Neural progenitor cell (in vitro differentiated cells): ENCODE results near the gene BEND7.
"Not testable (repeated sequence)": the region's sequence is repeated elsewhere in the genome, so short reads cannot be mapped to it uniquely, and the experiment has no call there.

Experiments used
- CTCF ChIP-seq: fragments of 200-600 bp; sonication (generic); IDR thresholded peaks from 2 replicates; pipeline ENCODE4 v1.5.1; 2017; ENCODE audit warnings: antibody characterized with exemption, mild to moderate bottlenecking
- EZH2 ChIP-seq: fragments of 200-600 bp; sonication (generic); IDR thresholded peaks from 2 replicates; pipeline ENCODE4 v1.6.1; 2017; ENCODE audit warnings: antibody characterized with exemption, mild to moderate bottlenecking, moderate library complexity
- EZH2phosphoT487 ChIP-seq: fragments of 200-600 bp; sonication (generic); IDR thresholded peaks from 2 replicates; pipeline ENCODE4 v1.6.1; 2017; ENCODE audit warnings: antibody characterized with exemption

- TF ChIP-seq EZH2, CTCF, EZH2phosphoT487: not testable (repeated sequence)
These were observed 125.4 kb downstream of the BEND7 start for GRCh38 chr10:13403426-13403825.
